BE2C (cell line): ENCODE results near the gene NOP56.

Experiments
- DNase-seq: peaks from one replicate; pipeline ENCODE4 v3.0.0-alpha.2; 2020
- H3K27me3 ChIP-seq: fragments of 250-450 bp; sonication (Bioruptor Pico); 2 replicates; pipeline ENCODE4 v1.5.1; 2020; ENCODE audit warnings: mild to moderate bottlenecking
- H3K36me3 ChIP-seq: fragments of 250-450 bp; sonication (Bioruptor Pico); 2 replicates; pipeline ENCODE4 v1.5.1; 2020; ENCODE audit warnings: mild to moderate bottlenecking
- H3K4me1 ChIP-seq: fragments of 250-450 bp; sonication (Bioruptor Pico); 2 replicates; pipeline ENCODE4 v1.5.1; 2020
- H3K4me3 ChIP-seq: 2 replicates; pipeline ENCODE4 v1.5.1; 2011; ENCODE audit warnings: low read depth, low read length
- H3K9me3 ChIP-seq: fragments of 250-450 bp; sonication (Bioruptor Pico); 2 replicates; pipeline ENCODE4 v1.5.1; 2020
- TF ChIP-seq, protein P1 (sequence below): IDR thresholded peaks from 2 replicates; pipeline ENCODE4 v1.5.1; 2012; ENCODE audit warnings: mild to moderate bottlenecking, low read depth, low read length

The NOP56 gene

GRCh38 chr20:2706688-2707352 is 54.4 kb downstream of the NOP56 start:
- no peaks in the 10 kb centered on the region; the same call in 1 of the 2 replicates for H3K4me1 ChIP-seq
- no peaks in the 10 kb centered on the region for H3K27me3 ChIP-seq
- no peaks in the 10 kb centered on the region for H3K36me3 ChIP-seq
- TF ChIP-seq, protein P1, sequence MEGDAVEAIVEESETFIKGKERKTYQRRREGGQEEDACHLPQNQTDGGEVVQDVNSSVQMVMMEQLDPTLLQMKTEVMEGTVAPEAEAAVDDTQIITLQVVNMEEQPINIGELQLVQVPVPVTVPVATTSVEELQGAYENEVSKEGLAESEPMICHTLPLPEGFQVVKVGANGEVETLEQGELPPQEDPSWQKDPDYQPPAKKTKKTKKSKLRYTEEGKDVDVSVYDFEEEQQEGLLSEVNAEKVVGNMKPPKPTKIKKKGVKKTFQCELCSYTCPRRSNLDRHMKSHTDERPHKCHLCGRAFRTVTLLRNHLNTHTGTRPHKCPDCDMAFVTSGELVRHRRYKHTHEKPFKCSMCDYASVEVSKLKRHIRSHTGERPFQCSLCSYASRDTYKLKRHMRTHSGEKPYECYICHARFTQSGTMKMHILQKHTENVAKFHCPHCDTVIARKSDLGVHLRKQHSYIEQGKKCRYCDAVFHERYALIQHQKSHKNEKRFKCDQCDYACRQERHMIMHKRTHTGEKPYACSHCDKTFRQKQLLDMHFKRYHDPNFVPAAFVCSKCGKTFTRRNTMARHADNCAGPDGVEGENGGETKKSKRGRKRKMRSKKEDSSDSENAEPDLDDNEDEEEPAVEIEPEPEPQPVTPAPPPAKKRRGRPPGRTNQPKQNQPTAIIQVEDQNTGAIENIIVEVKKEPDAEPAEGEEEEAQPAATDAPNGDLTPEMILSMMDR, result no peak
- H3K4me3 ChIP-seq, result no peak overlapping the region
- H3K9me3 ChIP-seq, result no peaks in the 10 kb centered on the region
- DNase-seq, result no peak

DNA sequence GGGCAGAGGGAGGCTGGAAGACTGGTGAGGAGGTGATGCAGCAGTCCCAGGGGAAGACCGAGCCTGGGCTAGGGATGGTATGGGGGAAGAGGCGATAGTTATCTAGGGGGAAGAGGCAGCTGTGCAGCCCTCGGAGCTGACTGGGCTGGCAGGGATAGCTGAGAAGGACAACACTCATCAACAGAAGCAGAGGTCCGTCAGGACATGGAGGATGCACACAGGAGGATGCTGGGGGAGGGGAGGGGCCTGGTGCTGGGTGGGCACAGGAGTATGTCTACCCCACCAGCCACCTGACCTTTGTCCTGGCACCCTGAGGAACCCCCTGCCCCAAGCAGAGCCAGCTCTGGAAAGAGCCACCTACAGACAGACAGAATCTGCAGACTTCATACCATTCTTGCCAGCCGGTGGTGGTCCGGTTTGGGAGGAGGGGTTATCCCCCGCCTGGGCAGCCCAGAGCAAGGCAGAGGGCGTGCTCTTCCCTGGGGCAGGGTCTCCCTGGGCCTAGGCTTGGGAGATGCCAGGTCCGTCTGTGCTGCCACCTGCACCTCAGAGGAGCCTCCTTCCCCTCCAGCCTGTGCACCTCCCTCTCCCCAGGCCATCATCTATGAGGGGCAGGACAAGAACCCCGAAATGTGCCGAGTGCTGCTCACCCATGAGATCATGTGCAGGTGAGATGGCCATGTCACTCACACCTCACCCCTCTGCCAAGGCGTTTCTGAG is 55.1 kb downstream of the NOP56 start:
- TF ChIP-seq, protein P1, result no peak
- peak; percentile 72 for DNase-seq
- Histone ChIP-seq H3K9me3 (no peaks in the 10 kb centered on the region), H3K27me3 (no peaks in the 10 kb centered on the region), H3K4me1 (no peaks in the 10 kb centered on the region; the same call in 1 of the 2 replicates), H3K36me3 (no peaks in the 10 kb centered on the region), H3K4me3 (no peak overlapping the region)
